Measurements from ENCODE around the gene ZNF483.
"Not testable (repeated sequence)": the region's sequence is repeated elsewhere in the genome, so short reads cannot be mapped to it uniquely, and the experiment has no call there.

ZNF483 gene

DNA sequence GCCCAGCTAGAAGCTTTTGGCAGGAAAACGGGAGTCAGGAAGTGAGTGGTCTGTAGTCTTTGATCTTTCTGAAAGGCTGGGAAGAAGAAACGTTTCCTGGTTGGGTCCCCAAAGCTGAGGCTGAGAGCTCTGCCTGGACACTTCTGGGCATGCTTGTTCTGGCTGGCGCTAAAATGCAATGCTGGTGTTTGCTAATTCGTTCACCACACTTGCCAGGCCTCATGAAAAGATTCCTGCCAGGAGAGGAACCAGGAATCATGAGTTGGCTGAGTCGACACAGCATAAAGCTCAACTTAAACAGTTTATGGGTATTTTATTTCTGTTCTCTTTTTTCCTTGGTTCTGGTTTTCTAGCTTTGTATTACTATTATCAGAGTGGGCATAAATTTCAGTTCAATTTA lies 85.2 kb downstream of the ZNF483 start:
- no peaks in the 10 kb centered on the region for H3K4me1 ChIP-seq (ENCODE audit: insufficient read depth, insufficient read length)
- no peak for DNase-seq (ENCODE audit: low read depth, low spot score)
- no peaks in the 10 kb centered on the region for H3K36me3 ChIP-seq (ENCODE audit: insufficient read depth, insufficient read length, low read length)
- TF ChIP-seq YY1 (IDR thresholded peaks at IDR 0.05; ENCODE audit: insufficient read depth, insufficient read length) (no peak), SUZ12 (IDR thresholded peaks at IDR 0.05; ENCODE audit: extremely low read depth, insufficient read depth, insufficient read length) (no peak), ZNF274 (IDR thresholded peaks at IDR 0.05; ENCODE audit: low read depth, low read length) (no peak)
- no peak overlapping the region for H3K9ac ChIP-seq (ENCODE audit: insufficient read length, low read depth)
- H3K9me3 ChIP-seq (ENCODE audit: insufficient read depth, low read length), result no peaks in the 10 kb centered on the region
- no peaks in the 10 kb centered on the region for H3K27me3 ChIP-seq (ENCODE audit: insufficient read depth, insufficient read length)
- no peak overlapping the region for H3K4me3 ChIP-seq (ENCODE audit: insufficient read length, low read depth)

DNA sequence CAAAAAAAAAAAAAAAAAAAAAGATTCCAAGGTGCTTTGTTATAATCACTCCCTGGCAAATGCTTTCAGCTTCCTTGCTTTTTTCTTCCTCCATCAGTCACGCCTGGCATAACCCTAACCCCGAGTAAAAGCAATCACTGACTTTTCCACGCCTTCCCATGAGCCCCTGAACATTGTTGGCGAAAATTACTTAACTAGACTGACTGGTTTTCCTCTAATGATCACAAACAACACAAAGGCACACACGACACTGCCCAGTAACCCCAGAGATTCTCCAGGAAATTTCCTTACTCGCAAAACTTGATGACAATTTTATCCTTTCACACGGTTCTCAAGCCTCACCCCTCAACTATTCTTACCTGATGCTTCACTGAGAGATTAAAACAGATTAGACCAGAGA lies 85.9 kb downstream of the ZNF483 start:
- no peak overlapping the region for H3K4me3 ChIP-seq (ENCODE audit: insufficient read length, low read depth)
- H3K27me3 ChIP-seq (ENCODE audit: insufficient read depth, insufficient read length), result no peaks in the 10 kb centered on the region
- no peaks in the 10 kb centered on the region for H3K36me3 ChIP-seq (ENCODE audit: insufficient read depth, insufficient read length, low read length)
- no peak for DNase-seq (ENCODE audit: low read depth, low spot score)
- H3K9me3 ChIP-seq (ENCODE audit: insufficient read depth, low read length), result no peaks in the 10 kb centered on the region
- TF ChIP-seq YY1 (IDR thresholded peaks at IDR 0.05; ENCODE audit: insufficient read depth, insufficient read length) (no peak), SUZ12 (IDR thresholded peaks at IDR 0.05; ENCODE audit: extremely low read depth, insufficient read depth, insufficient read length) (no peak), ZNF274 (IDR thresholded peaks at IDR 0.05; ENCODE audit: low read depth, low read length) (no peak)
- H3K4me1 ChIP-seq (ENCODE audit: insufficient read depth, insufficient read length), result no peaks in the 10 kb centered on the region
- no peak overlapping the region for H3K9ac ChIP-seq (ENCODE audit: insufficient read length, low read depth)

DNA sequence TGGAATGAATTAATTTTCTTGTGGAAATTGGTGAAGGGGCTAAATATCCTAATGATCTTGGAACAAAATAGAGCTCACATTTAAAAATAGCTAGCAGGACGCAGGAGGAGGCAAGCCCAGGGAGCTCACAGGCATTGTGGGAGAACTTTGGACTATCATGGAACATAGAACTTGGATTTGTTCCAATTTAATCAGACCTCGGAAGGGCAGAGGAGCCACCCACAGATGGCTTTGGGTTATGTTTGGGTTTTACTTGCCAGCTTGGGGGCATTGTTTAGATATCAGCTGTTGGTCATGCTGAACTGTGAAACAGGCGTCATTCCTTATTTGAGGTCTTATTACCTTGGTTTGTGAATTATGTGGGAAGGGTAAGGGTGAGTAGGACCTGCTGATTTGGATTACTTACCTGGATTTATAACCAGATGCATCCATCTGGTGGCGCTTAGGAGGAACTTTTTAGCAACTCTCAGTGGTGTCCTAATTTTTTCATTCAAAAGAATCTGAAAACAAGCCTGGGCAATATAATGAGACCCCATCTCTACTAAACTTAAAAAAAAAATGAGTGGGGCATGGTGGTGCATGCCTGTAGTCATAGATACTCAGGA lies 88.6 kb downstream of the ZNF483 start:
- no peaks in the 10 kb centered on the region for H3K9me3 ChIP-seq (ENCODE audit: insufficient read depth, low read length)
- no peaks in the 10 kb centered on the region for H3K36me3 ChIP-seq (ENCODE audit: insufficient read depth, insufficient read length, low read length)
- H3K4me1 ChIP-seq (ENCODE audit: insufficient read depth, insufficient read length), result no peaks in the 10 kb centered on the region
- no peaks in the 10 kb centered on the region for H3K27me3 ChIP-seq (ENCODE audit: insufficient read depth, insufficient read length)
- H3K9ac ChIP-seq (ENCODE audit: insufficient read length, low read depth), result no peak overlapping the region
- TF ChIP-seq SUZ12 (IDR thresholded peaks at IDR 0.05; ENCODE audit: extremely low read depth, insufficient read depth, insufficient read length) (no peak), YY1 (IDR thresholded peaks at IDR 0.05; ENCODE audit: insufficient read depth, insufficient read length) (no peak), ZNF274 (IDR thresholded peaks at IDR 0.05; ENCODE audit: low read depth, low read length) (no peak)
- H3K4me3 ChIP-seq (ENCODE audit: insufficient read length, low read depth), result no peak overlapping the region
- no peak for DNase-seq (ENCODE audit: low read depth, low spot score)

DNA sequence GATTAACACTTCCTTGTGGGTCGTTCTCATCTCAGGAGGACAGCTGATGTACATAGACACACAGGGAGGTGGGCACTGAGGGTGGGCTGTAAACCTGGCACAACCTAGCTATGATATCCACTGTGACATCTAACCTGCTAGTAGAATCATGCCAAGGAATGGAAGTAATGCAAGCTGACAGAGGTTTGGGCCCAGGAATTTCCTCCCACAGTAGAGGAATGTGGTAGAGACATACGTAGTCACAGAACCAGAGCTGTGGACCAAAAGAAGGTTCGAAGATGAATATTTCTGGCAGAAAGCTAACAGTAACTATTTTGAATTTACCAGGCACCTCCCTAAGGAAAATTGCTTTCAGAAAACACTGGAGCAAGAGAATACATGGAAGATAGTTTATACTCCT lies 90.9 kb downstream of the ZNF483 start:
- Histone ChIP-seq H3K9me3 (ENCODE audit: insufficient read depth, low read length) (peaks cover 3% of the 10 kb centered on the region; the same call in 1 of the 2 replicates), H3K36me3 (ENCODE audit: insufficient read depth, insufficient read length, low read length) (no peaks in the 10 kb centered on the region), H3K4me1 (ENCODE audit: insufficient read depth, insufficient read length) (no peaks in the 10 kb centered on the region), H3K27me3 (ENCODE audit: insufficient read depth, insufficient read length) (no peaks in the 10 kb centered on the region), H3K4me3 (ENCODE audit: insufficient read length, low read depth) (no peak overlapping the region), H3K9ac (ENCODE audit: insufficient read length, low read depth) (no peak overlapping the region)
- DNase-seq (ENCODE audit: low read depth, low spot score), result no peak
- TF ChIP-seq SUZ12 (IDR thresholded peaks at IDR 0.05; ENCODE audit: extremely low read depth, insufficient read depth, insufficient read length) (no peak), ZNF274 (IDR thresholded peaks at IDR 0.05; ENCODE audit: low read depth, low read length) (no peak), YY1 (IDR thresholded peaks at IDR 0.05; ENCODE audit: insufficient read depth, insufficient read length) (no peak)

DNA sequence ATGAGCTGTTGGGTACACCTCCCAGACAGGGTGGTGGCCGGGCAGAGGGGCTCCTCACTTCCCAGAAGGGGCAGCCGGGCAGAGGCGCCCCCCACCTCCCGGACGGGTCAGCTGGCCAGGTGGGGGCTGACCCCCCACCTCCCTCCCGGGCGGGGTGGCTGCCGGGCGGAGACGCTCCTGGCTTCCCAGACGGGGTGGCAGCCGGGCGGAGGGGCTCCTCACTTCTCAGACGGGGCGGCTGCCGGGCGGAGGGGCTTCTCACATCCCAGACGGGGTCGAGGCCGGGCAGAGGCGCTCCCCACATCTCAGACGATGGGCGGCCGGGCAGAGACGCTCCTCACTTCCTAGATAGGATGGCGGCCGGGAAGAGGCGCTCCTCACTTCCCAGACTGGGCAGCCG lies 92.4 kb downstream of the ZNF483 start:
- H3K27me3 ChIP-seq (ENCODE audit: insufficient read depth, insufficient read length); H3K4me3 ChIP-seq (ENCODE audit: insufficient read length, low read depth); H3K9ac ChIP-seq (ENCODE audit: insufficient read length, low read depth); H3K4me1 ChIP-seq (ENCODE audit: insufficient read depth, insufficient read length); H3K9me3 ChIP-seq (ENCODE audit: insufficient read depth, low read length); H3K36me3 ChIP-seq (ENCODE audit: insufficient read depth, insufficient read length, low read length); DNase-seq (ENCODE audit: low read depth, low spot score): not testable (repeated sequence)

DNA sequence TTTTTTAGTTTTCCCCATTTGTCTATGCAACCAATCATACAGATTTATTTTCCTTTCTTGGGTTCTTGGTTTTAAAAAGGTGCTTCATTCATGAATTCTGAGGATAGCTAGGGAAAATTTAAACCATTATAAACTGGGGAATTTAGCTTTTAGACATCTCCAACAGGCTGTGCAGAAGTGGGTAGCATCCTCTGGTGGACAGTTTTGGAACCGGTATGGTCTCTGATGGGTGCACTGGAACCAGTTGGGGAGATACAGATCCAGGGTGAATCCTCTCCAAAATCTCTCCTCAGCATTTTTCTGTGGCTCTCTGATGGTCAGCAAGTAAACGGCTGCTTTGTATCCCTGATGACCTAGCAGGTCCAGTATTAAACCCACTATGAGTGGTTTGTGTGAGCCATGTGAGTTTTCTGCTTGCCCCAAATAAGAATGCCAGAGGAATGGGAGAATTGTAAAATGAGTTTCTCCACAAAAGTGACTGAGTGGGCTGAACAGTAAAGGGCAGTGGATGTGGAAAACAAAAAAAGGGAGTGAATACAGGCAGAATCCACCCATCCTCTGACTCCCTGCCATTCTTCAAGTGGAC lies 97.0 kb downstream of the ZNF483 start:
- DNase-seq (ENCODE audit: low read depth, low spot score), result no peak
- H3K27me3 ChIP-seq (ENCODE audit: insufficient read depth, insufficient read length), result no peaks in the 10 kb centered on the region

DNA sequence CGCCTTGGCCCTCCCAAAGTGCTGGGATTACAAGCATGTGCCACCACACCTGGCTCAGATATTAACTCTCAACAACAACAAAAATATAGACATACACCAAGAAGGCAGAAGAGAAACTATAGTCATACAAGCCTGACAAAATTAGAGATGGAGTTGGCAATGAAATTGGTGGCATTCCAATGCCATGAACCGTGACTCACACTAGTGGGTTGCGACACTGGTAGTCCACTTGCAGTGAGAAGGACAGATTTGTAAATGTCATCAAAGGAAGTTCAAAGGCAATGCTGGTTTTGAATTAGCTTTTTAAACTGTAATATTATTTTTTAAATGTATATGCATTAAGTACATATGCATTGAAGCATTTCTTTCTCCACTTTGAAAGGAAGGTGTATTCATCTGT lies 97.6 kb downstream of the ZNF483 start:
- no peaks in the 10 kb centered on the region for H3K27me3 ChIP-seq (ENCODE audit: insufficient read depth, insufficient read length)
- no peaks in the 10 kb centered on the region for H3K36me3 ChIP-seq (ENCODE audit: insufficient read depth, insufficient read length, low read length)
- H3K9ac ChIP-seq (ENCODE audit: insufficient read length, low read depth), result no peak overlapping the region
- TF ChIP-seq YY1 (IDR thresholded peaks at IDR 0.05; ENCODE audit: insufficient read depth, insufficient read length) (no peak), ZNF274 (IDR thresholded peaks at IDR 0.05; ENCODE audit: low read depth, low read length) (no peak), SUZ12 (IDR thresholded peaks at IDR 0.05; ENCODE audit: extremely low read depth, insufficient read depth, insufficient read length) (no peak)
- H3K4me1 ChIP-seq (ENCODE audit: insufficient read depth, insufficient read length), result no peaks in the 10 kb centered on the region
- H3K9me3 ChIP-seq (ENCODE audit: insufficient read depth, low read length), result peaks cover 3% of the 10 kb centered on the region; the same call in 1 of the 2 replicates
- DNase-seq (ENCODE audit: low read depth, low spot score), result no peak
- no peak overlapping the region for H3K4me3 ChIP-seq (ENCODE audit: insufficient read length, low read depth)

More for the DNA sequence above, 97.0 kb downstream of the ZNF483 start:
- TF ChIP-seq ZNF274 (IDR thresholded peaks at IDR 0.05; ENCODE audit: low read depth, low read length), result no peak
- TF ChIP-seq SUZ12 (IDR thresholded peaks at IDR 0.05; ENCODE audit: extremely low read depth, insufficient read depth, insufficient read length), result no peak
- TF ChIP-seq YY1 (IDR thresholded peaks at IDR 0.05; ENCODE audit: insufficient read depth, insufficient read length), result no peak
- Histone ChIP-seq H3K9ac (ENCODE audit: insufficient read length, low read depth) (no peak overlapping the region), H3K36me3 (ENCODE audit: insufficient read depth, insufficient read length, low read length) (no peaks in the 10 kb centered on the region), H3K4me1 (ENCODE audit: insufficient read depth, insufficient read length) (no peaks in the 10 kb centered on the region), H3K4me3 (ENCODE audit: insufficient read length, low read depth) (no peak overlapping the region), H3K9me3 (ENCODE audit: insufficient read depth, low read length) (peaks cover 3% of the 10 kb centered on the region; the same call in 1 of the 2 replicates)
